H1 (cell line): ENCODE data around the gene CD46. TPM values are rescaled to one million over a fixed set of nuclear protein-coding genes. Genes with fewer than 3 reads are reported as not detected.

Experiments
- CTCF ChIA-PET: fragments of 300-600 bp; sonication (Branson Sonifier 250); formaldehyde crosslinking; loops from one replicate; lab custom pipeline; 2021; ENCODE audit not compliant: partially characterized antibody; lab: Charles Lee
- POLR2A ChIA-PET: fragments of 300-600 bp; sonication (Branson Sonifier 250); formaldehyde crosslinking; loops from one replicate; lab custom pipeline; 2021; ENCODE audit warnings: inconsistent platforms; ENCODE audit not compliant: partially characterized antibody; lab: Charles Lee
- DNase-seq, 2 experiments: peaks; one replicate each; pipeline versions ENCODE4 v3.0.0 to v3.0.0-alpha.2; 2010 to 2022; ENCODE audit warnings: low spot score in 2 of 2, low read depth in 1 of 2, mixed read lengths in 1 of 2
- FAIRE-seq: peaks from 2 replicates; lab custom pipeline; 2011; peaks lifted over from hg19 to GRCh38; lab: Jason Lieb, UNC
- H2AFZ ChIP-seq: 2 replicates; pipeline ENCODE4 v1.8.1; 2012; ENCODE audit warnings: low read length, inconsistent platforms
- H2AK5ac ChIP-seq: 2 replicates; pipeline ENCODE4 v1.6.1; 2013; ENCODE audit warnings: low read depth, low read length
- H2BK120ac ChIP-seq: replicated peaks from 2 replicates; pipeline ENCODE3; 2013; ENCODE audit warnings: low read depth, low read length, inconsistent platforms
- H2BK12ac ChIP-seq: 2 replicates; pipeline ENCODE4 v1.6.1; 2013; ENCODE audit warnings: low read depth, low read length
- H2BK15ac ChIP-seq: 2 replicates; pipeline ENCODE4 v1.6.1; 2013; ENCODE audit warnings: low read length
- H2BK20ac ChIP-seq: 2 replicates; pipeline ENCODE4 v1.6.1; 2013; ENCODE audit warnings: low read length
- H2BK5ac ChIP-seq: 2 replicates; pipeline ENCODE4 v1.6.1; 2013; ENCODE audit warnings: low read depth, low read length
- H3K14ac ChIP-seq: 2 replicates; pipeline ENCODE4 v1.6.1; 2013; ENCODE audit warnings: inconsistent platforms; ENCODE audit not compliant: insufficient read length
- H3K18ac ChIP-seq: 2 replicates; pipeline ENCODE4 v1.6.1; 2013; ENCODE audit warnings: low read length; ENCODE audit errors: extremely low read depth
- H3K23ac ChIP-seq: 2 replicates; pipeline ENCODE4 v1.6.1; 2013; ENCODE audit warnings: inconsistent platforms; ENCODE audit not compliant: insufficient read length
- H3K23me2 ChIP-seq: 2 replicates; pipeline ENCODE4 v1.6.1; 2013; ENCODE audit warnings: low read depth, low read length
- H3K27ac ChIP-seq: 2 replicates; pipeline ENCODE4 v1.6.1; 2011; ENCODE audit warnings: low read depth, low read length, inconsistent platforms
- H3K27me3 ChIP-seq, 4 experiments: replicated peaks in 1 of 4; 1 replicate in 1 of 4; 2 replicates in 3 of 4; pipeline versions ENCODE4 v1.6.1 to v1.8.1; 2011 to 2013; ENCODE audit warnings: low read length in 3 of 4, mild to moderate bottlenecking in 3 of 4, inconsistent platforms in 2 of 4, mixed read lengths in 2 of 4, moderate library complexity in 1 of 4; ENCODE audit not compliant: control insufficient read depth in 3 of 4, insufficient read depth in 3 of 4; ENCODE audit errors: extremely low read depth in 1 of 4
- H3K36me3 ChIP-seq, 4 experiments: 2 replicates each; pipeline versions ENCODE4 v1.6.1 to v1.8.1; 2011 to 2013; ENCODE audit warnings: mild to moderate bottlenecking in 4 of 4, low read length in 3 of 4, moderate library complexity in 2 of 4, control low read depth in 1 of 4, inconsistent platforms in 1 of 4; ENCODE audit not compliant: insufficient read depth in 4 of 4, control insufficient read depth in 2 of 4
- H3K4ac ChIP-seq: replicated peaks from 2 replicates; pipeline ENCODE3; 2013; ENCODE audit warnings: low read length, low read depth, mixed read lengths, inconsistent platforms; ENCODE audit not compliant: insufficient read length
- H3K4me1 ChIP-seq, 4 experiments: replicated peaks in 1 of 4; 1 replicate in 1 of 4; 2 replicates in 3 of 4; pipeline versions ENCODE4 v1.6.1 to v1.8.1; 2011 to 2013; ENCODE audit warnings: low read length in 3 of 4, inconsistent platforms in 2 of 4, mixed read lengths in 1 of 4; ENCODE audit not compliant: insufficient read depth in 4 of 4, control insufficient read depth in 3 of 4
- H3K4me2 ChIP-seq, 2 experiments: 2 replicates each; pipeline versions ENCODE4 v1.6.1 to v1.8.1; 2011 to 2013; ENCODE audit warnings: low read depth in 2 of 2, low read length in 2 of 2, control low read depth in 1 of 2, inconsistent platforms in 1 of 2, mild to moderate bottlenecking in 1 of 2; ENCODE audit not compliant: insufficient read depth in 1 of 2
- H3K4me3 ChIP-seq, 4 experiments: fragments of 200-600, 300-600 bp in 1 of 4; sonication (generic), shearing (Covaris generic), sonication (Bioruptor Twin) in 1 of 4; 2 replicates each; pipeline versions ENCODE4 v1.5.1 to v1.8.1; 2011 to 2016; ENCODE audit warnings: low read length in 4 of 4, low read depth in 3 of 4, control low read depth in 2 of 4, inconsistent platforms in 2 of 4, mild to moderate bottlenecking in 2 of 4, mixed read lengths in 1 of 4, moderate library complexity in 1 of 4; ENCODE audit not compliant: insufficient read depth in 2 of 4; ENCODE audit errors: extremely low read depth in 1 of 4
- H3K56ac ChIP-seq: replicated peaks from 2 replicates; pipeline ENCODE3; 2013; ENCODE audit warnings: low read depth, mild to moderate bottlenecking, mixed read lengths, low read length, inconsistent platforms; ENCODE audit not compliant: insufficient read length
- H3K79me1 ChIP-seq: 2 replicates; pipeline ENCODE4 v1.6.1; 2013; ENCODE audit warnings: low read depth, low read length, control low read depth
- H3K79me2 ChIP-seq, 2 experiments: 2 replicates each; pipeline versions ENCODE4 v1.6.1 to v1.8.1; 2012 to 2013; ENCODE audit warnings: low read length in 2 of 2, mild to moderate bottlenecking in 2 of 2, inconsistent platforms in 1 of 2; ENCODE audit not compliant: insufficient read depth in 2 of 2, control insufficient read depth in 1 of 2
- H3K9ac ChIP-seq, 4 experiments: replicated peaks in 1 of 4; 1 replicate in 1 of 4; 2 replicates in 3 of 4; pipeline versions ENCODE4 v1.6.1 to v1.8.1; 2011 to 2013; ENCODE audit warnings: low read depth in 3 of 4, low read length in 3 of 4, control low read depth in 2 of 4, mild to moderate bottlenecking in 2 of 4, moderate library complexity in 2 of 4, inconsistent platforms in 1 of 4; ENCODE audit errors: extremely low read depth in 1 of 4
- H3K9me3 ChIP-seq, 2 experiments: 2 replicates each; pipeline versions ENCODE4 v1.6.1 to v1.8.1; 2012 to 2013; ENCODE audit warnings: mild to moderate bottlenecking in 2 of 2, moderate library complexity in 2 of 2, control low read depth in 1 of 2, inconsistent platforms in 1 of 2, low read depth in 1 of 2, low read length in 1 of 2, mixed read lengths in 1 of 2; ENCODE audit not compliant: insufficient read depth in 2 of 2
- H4K20me1 ChIP-seq, 2 experiments: replicated peaks in 1 of 2; 2 replicates each; pipeline versions ENCODE3 to v1.8.1; 2011 to 2013; ENCODE audit warnings: inconsistent platforms in 2 of 2, low read length in 2 of 2, mild to moderate bottlenecking in 1 of 2; ENCODE audit not compliant: insufficient read depth in 2 of 2, control insufficient read depth in 1 of 2
- H4K5ac ChIP-seq: 2 replicates; pipeline ENCODE4 v1.6.1; 2013; ENCODE audit warnings: low read length, low read depth, mixed read lengths, inconsistent platforms; ENCODE audit not compliant: insufficient read length
- H4K8ac ChIP-seq: 2 replicates; pipeline ENCODE4 v1.8.0; 2013; ENCODE audit warnings: mild to moderate bottlenecking, moderate library complexity, low read length, inconsistent platforms; ENCODE audit not compliant: insufficient read depth; ENCODE audit errors: extremely low read depth
- H4K91ac ChIP-seq: replicated peaks from 2 replicates; pipeline ENCODE3; 2013; ENCODE audit warnings: low read length, mixed read lengths, inconsistent platforms; ENCODE audit not compliant: insufficient read length
- CBX8 ChIP-seq: fragments of 300-800, 300-1000 bp; sonication (generic); IDR thresholded peaks from 2 replicates; pipeline ENCODE4 v1.7.1; 2016; ENCODE audit warnings: low read depth, low read length, borderline replicate concordance
- WGBS, 2 experiments: shearing (Covaris generic) in 1 of 2; methylation state at CpG; one replicate each; pipeline versions ENCODE4 v1.1.6 to v1.1.7; 2013 to 2015; ENCODE audit warnings: low lambda C conversion rate in 2 of 2, mixed read lengths in 2 of 2, inconsistent platforms in 1 of 2, low coverage in 1 of 2, missing lambda C conversion rate in 1 of 2; ENCODE audit not compliant: insufficient replicate concordance in 2 of 2, insufficient coverage in 1 of 2, insufficient read length in 1 of 2; ENCODE audit errors: extremely low coverage in 1 of 2, missing lambda C conversion rate in 1 of 2; 5-methylcytosine and 5-hydroxymethylcytosine counted together
- polyA plus RNA-seq, 7 experiments: library from polyadenylated mRNA; depleted of rRNA in 3 of 7; stranded (reverse) in 5 of 7; unstranded in 2 of 7; fragments of >200 nt in 5 of 7; fragments of 200-250 nt in 2 of 7; gene quantifications; 1 replicate in 5 of 7; 2 replicates in 1 of 7; 4 replicates in 1 of 7; pipeline versions ENCODE4 v1.2.1 to v1.2.3, GENCODE V29; 2011 to 2013; ENCODE audit warnings: missing spikeins in 2 of 7, mixed read lengths in 2 of 7
- total RNA-seq: library from RNA; stranded (reverse); fragmentation: NEBNext Ultra II Directional; extraction: Animal tissue kit (Norgen Biotek cat#: 25700); gene quantifications from 2 replicates; pipeline ENCODE4 v1.2.1, GENCODE V29; 2021

CD46 gene
- total and polyA plus RNA-seq, 2 of the 8 experiments (the other 6 are each of a cell fraction or from before 2014, with no cell fraction given): 60.9 to 113 TPM

GRCh38 chr1:207831517-207832327 is 79.9 kb downstream of the CD46 start:
- no peak overlapping the region for H2AK5ac ChIP-seq
- H2BK12ac ChIP-seq: no peak overlapping the region
- no peak overlapping the region for H4K5ac ChIP-seq
- FAIRE-seq (no peak), DNase-seq (no peak)
- no peak overlapping the region for H3K23ac ChIP-seq
- no peak overlapping the region for H2BK120ac ChIP-seq
- no peak overlapping the region for H3K4me2 ChIP-seq
- H3K23me2 ChIP-seq: no peaks in the 10 kb centered on the region
- no peaks in the 10 kb centered on the region for H3K9me3 ChIP-seq
- no peaks in the 10 kb centered on the region for H3K4me1 ChIP-seq
- POLR2A ChIA-PET: interaction anchor here (0.8 to 0.9 kb wide), 2 partner anchors 33 to 37 kb away, joined by 3 read pairs; no protein-coding TSS in a partner anchor
- no peaks in the 10 kb centered on the region for H3K79me2 ChIP-seq
- H3K56ac ChIP-seq: no peak overlapping the region
- 84% methylated on average over 9 of the region's 9 CpGs; no CpG with 5 or more reads in 1 of the 2 experiments for WGBS, 2 experiments
- H3K4ac ChIP-seq: no peak overlapping the region
- H3K79me1 ChIP-seq: no peaks in the 10 kb centered on the region
- H3K14ac ChIP-seq: no peak overlapping the region
- no peak overlapping the region for H3K27ac ChIP-seq
- H3K36me3 ChIP-seq: no peaks in the 10 kb centered on the region
- H2BK5ac ChIP-seq: no peak overlapping the region
- no peak for TF ChIP-seq CBX8
- TF ChIP-seq, all 59 proteins: peak for 0
- Histone ChIP-seq H2BK20ac (no peak overlapping the region), H3K4me3 (no peak overlapping the region), H3K9ac (no peak overlapping the region), H4K8ac (peak overlapping the region; percentile 57; the same call in 1 of the 2 replicates), H3K18ac (no peak overlapping the region), H4K91ac (no peak overlapping the region), H4K20me1 (peaks cover 0 to 1% of the 10 kb centered on the region in 2 experiments), H3K27me3 (no peaks in the 10 kb centered on the region), H2AFZ (no peak overlapping the region), H2BK15ac (no peak overlapping the region)
- CTCF ChIA-PET: interaction anchor here (1.3 to 12.1 kb wide), 9 partner anchors 11 to 150 kb away, joined by 3 to 113 read pairs (median 12); no protein-coding TSS in a partner anchor
